GM13976 (cell line): Measurements from ENCODE around the gene VIL1.

ENCODE experiments used
- DNase-seq: peaks from one replicate; pipeline ENCODE4 v3.0.0; 2012; ENCODE audit warnings: low spot score
- CTCF ChIP-seq: IDR thresholded peaks from 2 replicates; pipeline ENCODE4 v1.5.1; 2012; ENCODE audit warnings: borderline replicate concordance, mild to moderate bottlenecking; ENCODE audit not compliant: insufficient read depth; ENCODE audit errors: extremely low read depth, missing control alignments, control extremely low read depth
- in situ Hi-C: fragments of 300-500 bp; cut with MboI; formaldehyde crosslinking; loops from one replicate; pipeline ENCODE4 v1.12.0; 2022; ENCODE audit warnings: low sequenced_read_pairs, mixed read lengths, inconsistent platforms; ENCODE audit not compliant: unreplicated experiment

The VIL1 gene

GRCh38 chr2:218430721-218431120, 11.8 kb downstream of the VIL1 start:
- TF ChIP-seq CTCF = no peak
- in situ Hi-C loops = no loop called here
- no peak for DNase-seq

GRCh38 chr2:218431878-218432277, 13.0 kb downstream of the VIL1 start:
- DNase-seq = no peak
- TF ChIP-seq CTCF = no peak
- in situ Hi-C loops = no loop called here

- in situ Hi-C loops = no loop called here
- DNase-seq = no peak
- TF ChIP-seq CTCF = no peak
Observed at GRCh38 chr2:218432676-218433365, 13.9 kb downstream of the VIL1 start.

- TF ChIP-seq CTCF = no peak
- in situ Hi-C loops = no loop called here
- DNase-seq = no peak
Observed at GRCh38 chr2:218434456-218434855, 15.5 kb downstream of the VIL1 start.

- in situ Hi-C loops = no loop called here
- TF ChIP-seq CTCF = no peak
- DNase-seq = no peak
Observed at GRCh38 chr2:218435003-218435982, 16.4 kb downstream of the VIL1 start.

- no peak for TF ChIP-seq CTCF
- in situ Hi-C loops = no loop called here
- DNase-seq = no peak
Observed at GRCh38 chr2:218436992-218437391, 18.1 kb downstream of the VIL1 start.
